Psoas muscle (tissue), 8 donors: ENCODE data around the gene TSR3. TPM values are rescaled to one million over a fixed set of nuclear protein-coding genes. Genes with fewer than 3 reads are reported as not detected.

ENCODE experiments used
- ATAC-seq, 4 donors: fragments of 200-7000 bp; cut with Tn5 transposase; one replicate each; pipeline ENCODE4 v1.9.1; 2020; ENCODE audit warnings: moderate library complexity in 3 of 4, mild to moderate bottlenecking in 2 of 4
- DNase-seq, 2 donors: peaks; one replicate each; pipeline ENCODE4 v3.0.0-alpha.2; 2020
- H3K27ac ChIP-seq: fragments of 200-600 bp; one replicate; pipeline ENCODE4 v1.8.0; 2022
- H3K27me3 ChIP-seq, 3 donors: fragments of 200-600 bp in 1 of 3; one replicate each; pipeline versions ENCODE4 v1.6.1 to v1.8.0; 2013 to 2022; ENCODE audit warnings: low read length in 2 of 3, mild to moderate bottlenecking in 2 of 3, moderate library complexity in 1 of 3; ENCODE audit not compliant: insufficient read depth in 3 of 3
- H3K36me3 ChIP-seq, 2 donors: fragments of 200-600 bp in 1 of 2; one replicate each; pipeline versions ENCODE4 v1.6.1 to v1.8.0; 2013 to 2022; ENCODE audit warnings: low read depth in 1 of 2, mild to moderate bottlenecking in 1 of 2, moderate library complexity in 1 of 2; ENCODE audit not compliant: insufficient read depth in 1 of 2
- H3K4me1 ChIP-seq: fragments of 200-600 bp; one replicate; pipeline ENCODE4 v1.8.0; 2022
- H3K4me3 ChIP-seq: fragments of 200-600 bp; one replicate; pipeline ENCODE4 v1.8.0; 2022; ENCODE audit warnings: mild to moderate bottlenecking
- H3K9me3 ChIP-seq: fragments of 200-600 bp; one replicate; pipeline ENCODE4 v1.8.0; 2022
- WGBS, 3 donors: extraction: QIAGEN DNeasy Blood & Tissue Kit; methylation state at CpG; one replicate each; pipeline versions ENCODE4 v1.1.6 to v1.1.7; 2013; 5-methylcytosine and 5-hydroxymethylcytosine counted together
- intact Hi-C, 2 donors: fragments of 100-400 bp; cut with DNase I; formaldehyde crosslinking; loops; one replicate each; pipeline versions ENCODE4 v1.11.0 to v1.14.2; 2022
- polyA plus RNA-seq, 3 donors: library from polyadenylated mRNA; stranded (reverse); fragments of 200-250 nt; gene quantifications; one replicate each; pipeline ENCODE4 v1.2.3, GENCODE V29; 2013
- total RNA-seq, 4 donors: library from RNA; stranded (reverse); fragmentation: NEBNext Ultra II Directional in 2 of 4; extraction: Animal tissue kit (Norgen Biotek cat#: 25700) in 2 of 4; gene quantifications; one replicate each; pipeline versions ENCODE4 v1.2.1 to v1.2.4, GENCODE V29; 2021 to 2023
- TF ChIP-seq, protein P1 (sequence below): fragments of 200-600 bp; IDR thresholded peaks from one replicate; pipeline ENCODE4 v1.8.0; 2022; ENCODE audit warnings: antibody characterized with exemption
- donor health status: healthy with polysubstance abuse.
- donor health status: DM: no; HTN: no; CAD: no; lungs with moderate emphysema.
- donor health status: Bipolar disorder and iron deficiency.
- donor health status: healthy.
- donor health status: DM: yes; HTN: yes; CAD: no.
- donor health status: DM: no; HTN: no; CAD: no.
- donor health status: DM: no; HTN: no; CAD: no.
- donor health status: DM: yes; HTN: yes; CAD: no.

Gene TSR3
- total and polyA plus RNA-seq, 7 donors: 40.0 to 109 (median 55.1) TPM

DNA sequence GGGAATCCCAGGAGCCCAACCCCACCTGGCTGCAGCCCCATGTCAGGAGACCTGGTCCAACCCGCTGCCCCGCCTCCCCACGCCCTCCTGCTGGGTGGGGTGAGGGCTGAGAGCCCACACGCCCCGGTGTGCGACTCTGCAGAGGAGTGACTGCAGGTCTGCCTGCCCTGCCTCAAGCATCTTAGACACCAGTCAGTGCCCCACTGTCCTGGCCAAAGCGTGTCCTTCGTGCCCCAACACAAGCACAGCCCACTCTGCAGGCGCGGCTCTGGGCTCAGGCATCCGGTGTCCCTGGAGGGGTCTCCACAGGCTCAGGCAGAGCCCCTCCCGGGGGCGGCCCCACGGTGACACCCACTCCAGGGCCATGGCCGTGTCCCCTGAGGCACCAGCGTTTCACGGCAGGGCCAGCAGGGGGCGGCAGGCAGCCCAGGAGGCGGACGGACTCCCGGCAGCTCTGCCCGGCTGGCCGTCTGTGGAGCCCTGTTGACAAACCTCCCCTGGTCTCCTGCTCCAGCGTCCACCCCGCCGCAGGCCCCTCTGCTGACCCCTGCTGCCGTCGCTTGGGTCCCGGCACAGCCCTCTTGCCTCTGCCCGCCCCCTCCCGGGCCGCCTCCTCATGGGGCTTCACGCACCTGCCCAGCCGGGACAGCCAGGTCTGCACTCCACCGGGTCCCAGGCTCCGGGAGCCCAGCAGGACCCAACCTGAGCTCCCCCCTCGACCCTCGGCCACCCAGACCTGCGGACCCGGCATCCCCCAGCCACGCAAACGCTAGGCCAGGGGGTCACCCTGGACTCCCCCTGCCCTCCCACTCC is 50.8 kb downstream of the TSR3 start:
- H3K36me3 ChIP-seq: no peaks in the 10 kb centered on the region
- intact Hi-C loops: no loop called here
- DNase-seq (peak; percentile 70 to 85), ATAC-seq (peak; percentile 61 to 73 (median 67))
- H3K27me3 ChIP-seq: peaks cover 0 to 43% (median 6%) of the 10 kb centered on the region in 3 donors
- H3K4me1 ChIP-seq: peaks cover 15% of the 10 kb centered on the region
- TF ChIP-seq, protein P1, sequence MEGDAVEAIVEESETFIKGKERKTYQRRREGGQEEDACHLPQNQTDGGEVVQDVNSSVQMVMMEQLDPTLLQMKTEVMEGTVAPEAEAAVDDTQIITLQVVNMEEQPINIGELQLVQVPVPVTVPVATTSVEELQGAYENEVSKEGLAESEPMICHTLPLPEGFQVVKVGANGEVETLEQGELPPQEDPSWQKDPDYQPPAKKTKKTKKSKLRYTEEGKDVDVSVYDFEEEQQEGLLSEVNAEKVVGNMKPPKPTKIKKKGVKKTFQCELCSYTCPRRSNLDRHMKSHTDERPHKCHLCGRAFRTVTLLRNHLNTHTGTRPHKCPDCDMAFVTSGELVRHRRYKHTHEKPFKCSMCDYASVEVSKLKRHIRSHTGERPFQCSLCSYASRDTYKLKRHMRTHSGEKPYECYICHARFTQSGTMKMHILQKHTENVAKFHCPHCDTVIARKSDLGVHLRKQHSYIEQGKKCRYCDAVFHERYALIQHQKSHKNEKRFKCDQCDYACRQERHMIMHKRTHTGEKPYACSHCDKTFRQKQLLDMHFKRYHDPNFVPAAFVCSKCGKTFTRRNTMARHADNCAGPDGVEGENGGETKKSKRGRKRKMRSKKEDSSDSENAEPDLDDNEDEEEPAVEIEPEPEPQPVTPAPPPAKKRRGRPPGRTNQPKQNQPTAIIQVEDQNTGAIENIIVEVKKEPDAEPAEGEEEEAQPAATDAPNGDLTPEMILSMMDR: peak; percentile 76
- no peak overlapping the region for H3K27ac ChIP-seq
- 5 to 12% (median 6%) methylated on average over 32 to 42 of the region's 42 CpGs for WGBS, 3 donors
- H3K4me3 ChIP-seq: peak overlapping the region; percentile 36
- no peaks in the 10 kb centered on the region for H3K9me3 ChIP-seq

DNA sequence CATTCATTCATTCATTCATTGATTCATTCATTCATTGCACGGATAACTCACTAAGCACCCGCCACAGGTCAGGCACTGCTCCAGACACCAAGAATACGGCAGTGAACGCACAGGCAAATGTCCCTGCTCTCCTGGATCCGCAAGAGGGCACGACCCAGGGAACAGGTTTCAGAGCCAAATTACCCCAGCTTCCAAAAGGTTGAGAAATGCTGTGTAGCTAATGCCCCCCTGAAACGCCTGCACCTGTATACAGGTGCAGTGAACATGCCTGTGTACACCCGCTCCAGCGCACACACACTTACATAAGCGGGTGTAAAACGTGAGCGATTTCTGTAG is 51.8 kb downstream of the TSR3 start:
- no peak for ATAC-seq
- Histone ChIP-seq H3K36me3 (no peaks in the 10 kb centered on the region), H3K27me3 (peaks cover 0 to 43% (median 6%) of the 10 kb centered on the region in 3 donors), H3K4me1 (peaks cover 15% of the 10 kb centered on the region), H3K4me3 (no peak overlapping the region), H3K27ac (no peak overlapping the region), H3K9me3 (no peaks in the 10 kb centered on the region)
- TF ChIP-seq, protein P1: no peak
- WGBS, 3 donors: 67 to 75% (median 69%) methylated on average over 12 of the region's 12 CpGs
- intact Hi-C loops: no loop called here
- no peak for DNase-seq

Other genes starting within 250 kb of the TSR3 start
- 1 to 10 TPM; 2.0 to 5.9 (median 3.0) TPM for gene CACNA1H, start 198.8 kb downstream of the TSR3 start, total RNA-seq
- gene CACNA1H, start 198.8 kb downstream of the TSR3 start, polyA plus RNA-seq: 1 to 10 TPM; 1.8 to 2.3 (median 2.0) TPM
- gene TPSG1, start 126.6 kb downstream of the TSR3 start, total RNA-seq: not detected
- under 1 TPM in 1 of 3 donors, not detected in 2; 0.08 TPM for gene TPSG1, start 126.6 kb downstream of the TSR3 start, polyA plus RNA-seq
- 10 to 100 TPM in 1 of 4 donors, 1 to 10 TPM in 3; 3.2 to 14.2 (median 4.6) TPM for gene TPSB2, start 121.7 kb downstream of the TSR3 start, total RNA-seq
- 1 to 10 TPM; 1.9 to 6.1 (median 2.7) TPM for gene TPSB2, start 121.7 kb downstream of the TSR3 start, polyA plus RNA-seq
- gene TPSAB1, start 111.2 kb downstream of the TSR3 start, total RNA-seq: 1 to 10 TPM; 1.3 to 8.9 (median 6.0) TPM
- 1 to 10 TPM; 1.6 to 5.0 (median 2.6) TPM for gene TPSAB1, start 111.2 kb downstream of the TSR3 start, polyA plus RNA-seq
- under 1 TPM in 1 of 4 donors, not detected in 3; 0.90 TPM for gene TPSD1, start 95.8 kb downstream of the TSR3 start, total RNA-seq
- under 1 TPM; 0.09 to 0.27 (median 0.10) TPM for gene TPSD1, start 95.8 kb downstream of the TSR3 start, polyA plus RNA-seq
- gene UBE2I, start 42.2 kb downstream of the TSR3 start, total RNA-seq: 10 to 100 TPM; 46.2 to 71.7 (median 56.0) TPM
- 100 to 1,000 TPM in 1 of 3 donors, 10 to 100 TPM in 2; 49.8 to 101 (median 55.6) TPM for gene UBE2I, start 42.2 kb downstream of the TSR3 start, polyA plus RNA-seq
- gene BAIAP3, start 18.2 kb downstream of the TSR3 start, total RNA-seq: 1 to 10 TPM in 3 of 4 donors, under 1 TPM in 1; 0.38 to 3.5 (median 1.9) TPM
- gene BAIAP3, start 18.2 kb downstream of the TSR3 start, polyA plus RNA-seq: 1 to 10 TPM in 1 of 3 donors, under 1 TPM in 2; 0.62 to 1.1 (median 0.79) TPM
- gene GNPTG, start 53 bp upstream of the TSR3 start, total RNA-seq: 10 to 100 TPM; 27.9 to 36.6 (median 32.5) TPM
- gene GNPTG, start 53 bp upstream of the TSR3 start, polyA plus RNA-seq: 10 to 100 TPM; 29.5 to 31.2 (median 30.7) TPM
- 10 to 100 TPM; 21.9 to 41.0 (median 34.2) TPM for gene UNKL, start 62.8 kb upstream of the TSR3 start, total RNA-seq
- 10 to 100 TPM; 17.3 to 58.7 (median 19.2) TPM for gene UNKL, start 62.8 kb upstream of the TSR3 start, polyA plus RNA-seq
- 10 to 100 TPM; 11.7 to 22.8 (median 19.4) TPM for gene UQCC4, start 68.9 kb upstream of the TSR3 start, total RNA-seq
- gene UQCC4, start 68.9 kb upstream of the TSR3 start, polyA plus RNA-seq: 10 to 100 TPM; 27.1 to 66.5 (median 63.7) TPM
- gene PERCC1, start 79.2 kb upstream of the TSR3 start, total RNA-seq: not detected
- gene PERCC1, start 79.2 kb upstream of the TSR3 start, polyA plus RNA-seq: under 1 TPM in 1 of 3 donors, not detected in 2; 0.08 TPM
- 1 to 10 TPM in 1 of 4 donors, under 1 TPM in 3; 0.27 to 1.5 (median 0.55) TPM for gene CCDC154, start 92.7 kb upstream of the TSR3 start, total RNA-seq
- under 1 TPM in 2 of 3 donors, not detected in 1; 0.21 to 0.38 TPM for gene CCDC154, start 92.7 kb upstream of the TSR3 start, polyA plus RNA-seq
- gene CLCN7, start 123.2 kb upstream of the TSR3 start, total RNA-seq: 10 to 100 TPM; 41.2 to 65.4 (median 46.2) TPM
- 10 to 100 TPM; 27.0 to 33.6 (median 29.7) TPM for gene CLCN7, start 123.2 kb upstream of the TSR3 start, polyA plus RNA-seq
- under 1 TPM in 1 of 4 donors, not detected in 3; 0.26 TPM for gene PTX4, start 137.1 kb upstream of the TSR3 start, total RNA-seq
- gene PTX4, start 137.1 kb upstream of the TSR3 start, polyA plus RNA-seq: under 1 TPM in 2 of 3 donors, not detected in 1; 0.04 to 0.23 TPM
- 10 to 100 TPM; 15.8 to 23.8 (median 19.6) TPM for gene TELO2, start 141.5 kb upstream of the TSR3 start, total RNA-seq
- gene TELO2, start 141.5 kb upstream of the TSR3 start, polyA plus RNA-seq: 10 to 100 TPM; 11.6 to 18.3 (median 14.0) TPM
- gene TMEM204, start 181.8 kb upstream of the TSR3 start, total RNA-seq: 10 to 100 TPM in 2 of 4 donors, 1 to 10 TPM in 2; 7.5 to 21.7 (median 10.2) TPM
- 10 to 100 TPM; 11.8 to 22.3 (median 12.0) TPM for gene TMEM204, start 181.8 kb upstream of the TSR3 start, polyA plus RNA-seq